IPS-20b (cell line): ENCODE measurements around the gene EYS.

Experiments used
- H3K27ac ChIP-seq: one replicate; pipeline ENCODE4 v1.5.1; 2013; ENCODE audit warnings: low read length
- H3K27me3 ChIP-seq: 2 replicates; pipeline ENCODE4 v1.6.1; 2013; ENCODE audit warnings: mild to moderate bottlenecking, low read length, inconsistent platforms; ENCODE audit not compliant: insufficient read depth
- H3K36me3 ChIP-seq: 2 replicates; pipeline ENCODE4 v1.6.1; 2013; ENCODE audit warnings: low read depth, mild to moderate bottlenecking, inconsistent platforms, low read length, moderate library complexity; ENCODE audit not compliant: insufficient read depth
- H3K4me1 ChIP-seq: 2 replicates; pipeline ENCODE4 v1.6.1; 2013; ENCODE audit warnings: mild to moderate bottlenecking, control low read depth, inconsistent platforms, low read length, moderate library complexity; ENCODE audit not compliant: insufficient read depth
- H3K4me3 ChIP-seq: 2 replicates; pipeline ENCODE4 v1.5.1; 2013; ENCODE audit warnings: mild to moderate bottlenecking, low read length, inconsistent platforms
- H3K9ac ChIP-seq: 2 replicates; pipeline ENCODE4 v1.6.1; 2013; ENCODE audit warnings: low read depth, mild to moderate bottlenecking, inconsistent platforms, low read length, moderate library complexity
- H3K9me3 ChIP-seq: 2 replicates; pipeline ENCODE4 v1.6.1; 2013; ENCODE audit warnings: mild to moderate bottlenecking, low read depth, low read length, inconsistent platforms; ENCODE audit not compliant: insufficient read depth

The EYS gene

DNA sequence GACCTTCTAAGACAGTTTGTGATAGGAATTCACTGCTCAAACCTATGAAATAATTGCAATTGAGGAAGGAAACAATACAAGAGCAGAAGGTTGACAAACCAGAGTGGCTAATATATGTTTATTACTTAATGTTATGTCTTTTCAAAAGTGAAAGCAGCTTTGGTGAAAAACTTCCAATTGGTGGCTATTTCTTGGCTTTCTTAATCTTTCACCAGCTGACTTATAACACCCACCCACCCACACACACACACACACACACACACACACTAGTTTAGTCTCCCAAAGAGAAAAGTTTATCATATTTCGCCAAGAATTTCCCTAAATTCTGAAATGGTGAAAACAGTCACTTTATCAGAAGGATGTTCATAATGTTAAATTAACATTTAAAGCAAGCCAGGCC is 583.5 kb downstream of the EYS start:
- Histone ChIP-seq H3K36me3 (no peaks in the 10 kb centered on the region), H3K4me3 (no peak overlapping the region), H3K27ac (no peak overlapping the region), H3K9ac (no peak overlapping the region), H3K27me3 (no peaks in the 10 kb centered on the region), H3K4me1 (no peaks in the 10 kb centered on the region), H3K9me3 (no peaks in the 10 kb centered on the region)

DNA sequence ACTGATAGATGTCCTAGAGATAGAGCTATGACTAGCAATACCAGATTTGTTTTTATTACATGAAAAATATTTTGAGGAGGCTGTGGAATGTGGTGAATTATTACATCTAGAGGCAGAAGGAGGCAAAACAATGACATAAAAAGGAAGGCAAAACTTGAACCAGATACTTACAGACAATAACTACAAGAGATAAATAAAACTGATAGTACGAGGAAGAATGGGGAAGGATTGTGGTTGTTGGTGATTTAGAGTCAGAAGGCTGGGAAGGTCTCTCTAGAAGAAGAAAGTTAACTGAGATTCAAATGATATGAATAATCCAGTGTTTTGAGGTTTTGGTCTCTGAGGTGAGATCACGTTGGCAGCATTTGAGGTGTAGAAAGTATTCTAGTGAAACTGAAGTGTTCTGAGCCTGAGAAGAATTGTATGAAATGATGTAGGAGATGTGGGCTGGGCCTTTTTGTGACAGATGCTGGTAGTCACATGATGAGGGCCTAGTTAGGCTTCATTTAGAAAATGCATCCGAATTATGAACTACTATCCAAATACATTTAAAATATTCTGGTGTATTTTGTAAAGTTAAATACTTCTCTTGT is 589.1 kb downstream of the EYS start:
- Histone ChIP-seq H3K4me1 (no peaks in the 10 kb centered on the region; the same call in 1 of the 2 replicates), H3K4me3 (no peak overlapping the region), H3K27ac (no peak overlapping the region), H3K27me3 (no peaks in the 10 kb centered on the region), H3K9ac (no peak overlapping the region), H3K36me3 (no peaks in the 10 kb centered on the region), H3K9me3 (no peaks in the 10 kb centered on the region)

DNA sequence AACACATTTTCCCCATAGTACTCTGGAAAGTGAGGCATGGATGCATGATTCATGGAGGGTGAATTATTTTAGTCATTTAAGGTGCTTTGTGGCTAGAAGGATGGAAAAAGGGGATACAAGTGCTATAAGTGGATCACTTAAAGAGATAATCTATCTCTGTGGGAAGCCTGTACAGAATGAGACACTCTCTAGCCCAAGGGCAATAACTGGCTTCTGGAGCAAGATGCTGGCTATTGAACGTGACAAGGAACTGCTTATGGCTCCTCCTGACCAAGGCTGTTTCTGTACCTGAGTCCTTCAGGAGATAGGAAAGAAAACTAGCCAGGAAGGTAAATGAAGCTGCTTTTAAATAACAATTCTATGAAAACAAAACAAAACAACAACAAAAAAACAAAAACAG is 590.7 kb downstream of the EYS start:
- Histone ChIP-seq H3K27ac (no peak overlapping the region), H3K27me3 (no peaks in the 10 kb centered on the region), H3K9me3 (no peaks in the 10 kb centered on the region), H3K36me3 (no peaks in the 10 kb centered on the region), H3K9ac (no peak overlapping the region), H3K4me1 (no peaks in the 10 kb centered on the region; the same call in 1 of the 2 replicates), H3K4me3 (no peak overlapping the region)

DNA sequence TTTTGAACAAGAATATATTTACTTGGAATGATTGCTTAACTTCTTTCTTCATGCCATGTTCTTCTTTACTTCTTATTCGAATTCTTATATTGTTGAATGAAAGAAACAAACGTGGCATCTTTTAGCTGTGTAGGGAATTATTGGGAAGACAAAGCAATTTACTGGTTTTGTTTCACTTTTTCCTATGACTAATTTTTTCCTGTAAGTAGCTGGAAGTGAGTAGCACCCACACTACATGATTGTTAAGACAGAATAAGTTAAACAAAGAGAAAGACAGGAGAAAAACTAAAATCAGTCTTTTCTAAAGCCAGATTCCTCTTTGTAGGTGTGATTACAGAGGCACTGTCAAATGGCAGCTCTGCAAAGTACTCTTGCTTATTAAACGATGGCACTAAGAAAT is 593.4 kb downstream of the EYS start:
- Histone ChIP-seq H3K27me3 (no peaks in the 10 kb centered on the region), H3K9me3 (no peaks in the 10 kb centered on the region), H3K4me1 (no peaks in the 10 kb centered on the region; the same call in 1 of the 2 replicates), H3K4me3 (no peak overlapping the region), H3K36me3 (no peaks in the 10 kb centered on the region), H3K9ac (no peak overlapping the region), H3K27ac (no peak overlapping the region)

DNA sequence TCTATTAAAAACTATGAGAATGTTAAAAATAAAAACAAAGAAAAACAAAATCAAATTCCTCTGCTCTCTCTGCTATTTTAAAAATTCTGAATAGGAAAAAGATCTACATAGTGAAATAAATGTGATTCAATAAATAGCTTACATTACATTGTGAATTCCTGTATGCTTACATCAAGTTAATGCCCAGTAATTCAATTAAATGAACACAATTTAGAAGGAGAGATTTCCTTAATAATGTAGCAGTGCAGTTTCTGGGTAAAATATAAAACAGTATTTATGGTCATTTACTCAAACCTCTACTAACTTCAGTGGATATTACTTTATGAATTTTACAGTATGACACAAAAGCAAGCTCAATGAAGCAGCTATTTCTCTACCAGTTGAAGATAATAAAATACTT is 594.6 kb downstream of the EYS start:
- Histone ChIP-seq H3K36me3 (no peaks in the 10 kb centered on the region), H3K4me1 (no peaks in the 10 kb centered on the region; the same call in 1 of the 2 replicates), H3K27me3 (no peaks in the 10 kb centered on the region), H3K4me3 (no peak overlapping the region), H3K9me3 (no peaks in the 10 kb centered on the region), H3K27ac (no peak overlapping the region), H3K9ac (no peak overlapping the region)

DNA sequence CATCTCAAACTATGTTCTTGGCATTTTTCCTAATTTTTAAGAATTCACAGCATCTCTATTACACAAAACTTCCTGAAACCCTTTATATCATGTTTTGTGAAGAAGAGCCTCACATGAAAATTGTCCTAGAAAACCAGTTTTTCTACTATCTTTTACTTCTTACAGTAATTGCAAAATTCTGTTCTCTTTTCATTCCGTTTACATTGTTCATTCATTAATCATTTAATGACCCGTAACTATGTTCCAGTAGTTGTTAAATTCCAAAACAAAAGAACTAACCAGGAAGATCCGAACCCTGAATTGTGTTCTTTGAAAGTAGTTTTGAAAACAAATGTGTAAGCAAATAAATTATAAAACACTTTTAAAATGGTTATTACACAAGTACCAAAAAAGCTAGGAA is 597.0 kb downstream of the EYS start:
- Histone ChIP-seq H3K27ac (no peak overlapping the region), H3K4me1 (no peaks in the 10 kb centered on the region), H3K4me3 (no peak overlapping the region), H3K9me3 (no peaks in the 10 kb centered on the region), H3K27me3 (no peaks in the 10 kb centered on the region), H3K36me3 (no peaks in the 10 kb centered on the region), H3K9ac (no peak overlapping the region)

DNA sequence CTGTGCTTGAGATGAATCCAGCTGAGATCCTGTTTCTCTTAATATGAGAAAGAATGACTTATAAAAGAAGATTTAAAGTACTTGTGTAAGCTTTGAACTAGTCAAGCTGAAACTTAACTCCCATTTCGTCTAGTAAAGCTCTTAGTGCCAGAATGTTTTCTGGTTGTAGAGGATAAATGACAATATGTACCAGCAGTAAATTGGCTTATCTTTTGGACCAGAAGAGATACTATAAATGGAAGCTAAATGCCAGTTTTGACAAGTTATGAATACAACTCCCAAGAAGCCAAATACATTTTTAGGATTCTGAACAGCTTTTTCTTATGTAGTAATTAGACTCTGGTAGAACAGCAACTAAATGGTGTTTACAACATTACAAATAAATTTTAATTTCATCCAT is 608.7 kb downstream of the EYS start:
- Histone ChIP-seq H3K27me3 (no peaks in the 10 kb centered on the region), H3K4me3 (no peak overlapping the region), H3K9me3 (no peaks in the 10 kb centered on the region), H3K27ac (no peak overlapping the region), H3K9ac (no peak overlapping the region), H3K4me1 (no peaks in the 10 kb centered on the region), H3K36me3 (no peaks in the 10 kb centered on the region)

DNA sequence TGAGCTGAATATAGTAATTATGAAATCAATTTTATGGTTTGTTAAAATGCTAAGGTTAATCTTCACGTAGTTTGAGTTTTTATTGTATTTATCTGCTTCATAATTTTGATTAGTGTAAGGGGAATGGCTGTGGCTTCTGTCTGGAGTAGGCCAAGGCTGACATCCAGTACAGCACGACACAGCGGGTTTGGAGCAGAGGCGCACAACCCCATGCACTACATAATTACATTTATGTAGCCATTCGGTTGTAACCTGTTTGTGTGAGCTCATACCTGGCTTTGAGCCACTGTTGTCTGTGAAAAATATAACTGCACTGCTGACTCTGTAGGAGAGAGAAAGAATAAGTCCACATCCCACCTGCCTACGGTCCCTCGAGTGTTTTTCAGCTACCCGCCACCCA is 615.5 kb downstream of the EYS start:
- Histone ChIP-seq H3K27me3 (no peaks in the 10 kb centered on the region), H3K4me1 (no peaks in the 10 kb centered on the region), H3K27ac (no peak overlapping the region), H3K9me3 (peaks cover 19% of the 10 kb centered on the region), H3K4me3 (no peak overlapping the region), H3K9ac (no peak overlapping the region), H3K36me3 (no peaks in the 10 kb centered on the region)

DNA sequence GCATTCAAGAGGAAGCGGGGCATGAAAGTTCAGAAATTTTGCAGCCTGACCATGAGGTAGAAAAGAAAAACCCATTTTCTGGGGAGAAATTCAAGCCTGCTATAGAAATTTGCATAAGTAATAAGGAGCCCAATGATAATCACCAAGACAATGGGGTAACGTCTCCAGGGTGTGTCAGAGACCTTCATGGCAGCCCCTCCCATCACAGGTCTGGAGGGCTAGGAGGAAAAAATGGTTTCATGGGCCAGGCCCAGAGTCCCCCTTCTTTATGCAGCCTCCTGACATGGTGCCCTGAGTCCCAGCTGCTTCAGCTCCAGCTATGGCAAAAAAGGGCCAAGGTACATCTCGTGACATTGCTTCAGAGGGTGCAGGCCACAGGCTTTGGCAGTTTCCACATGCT is 618.5 kb downstream of the EYS start:
- no peak overlapping the region for H3K27ac ChIP-seq
- H3K27me3 ChIP-seq, result no peaks in the 10 kb centered on the region
- H3K36me3 ChIP-seq, result no peaks in the 10 kb centered on the region
- H3K4me3 ChIP-seq, result no peak overlapping the region
- H3K4me1 ChIP-seq, result no peaks in the 10 kb centered on the region
- no peak overlapping the region for H3K9ac ChIP-seq
- peaks cover 19% of the 10 kb centered on the region for H3K9me3 ChIP-seq

DNA sequence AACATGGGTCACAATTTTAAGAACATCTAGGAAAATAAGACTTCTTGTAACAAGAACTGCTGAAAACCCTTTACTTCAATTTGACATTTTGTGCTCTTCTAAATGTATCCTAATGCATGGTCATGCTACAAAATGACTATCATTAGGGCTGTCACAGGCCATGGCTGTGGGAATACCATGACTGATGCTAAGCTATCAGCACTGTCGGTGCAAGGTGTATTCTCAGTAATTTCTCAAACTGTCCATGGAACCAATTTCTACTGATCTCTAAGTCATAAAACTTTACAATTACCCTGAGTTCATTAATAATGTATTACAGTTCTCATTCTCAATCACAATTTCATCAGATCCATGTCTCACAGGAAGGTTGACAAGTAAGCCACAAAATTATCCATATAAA is 625.3 kb downstream of the EYS start:
- Histone ChIP-seq H3K27ac (no peak overlapping the region), H3K9me3 (no peaks in the 10 kb centered on the region), H3K27me3 (no peaks in the 10 kb centered on the region), H3K9ac (no peak overlapping the region), H3K4me3 (no peak overlapping the region), H3K4me1 (no peaks in the 10 kb centered on the region), H3K36me3 (no peaks in the 10 kb centered on the region)

DNA sequence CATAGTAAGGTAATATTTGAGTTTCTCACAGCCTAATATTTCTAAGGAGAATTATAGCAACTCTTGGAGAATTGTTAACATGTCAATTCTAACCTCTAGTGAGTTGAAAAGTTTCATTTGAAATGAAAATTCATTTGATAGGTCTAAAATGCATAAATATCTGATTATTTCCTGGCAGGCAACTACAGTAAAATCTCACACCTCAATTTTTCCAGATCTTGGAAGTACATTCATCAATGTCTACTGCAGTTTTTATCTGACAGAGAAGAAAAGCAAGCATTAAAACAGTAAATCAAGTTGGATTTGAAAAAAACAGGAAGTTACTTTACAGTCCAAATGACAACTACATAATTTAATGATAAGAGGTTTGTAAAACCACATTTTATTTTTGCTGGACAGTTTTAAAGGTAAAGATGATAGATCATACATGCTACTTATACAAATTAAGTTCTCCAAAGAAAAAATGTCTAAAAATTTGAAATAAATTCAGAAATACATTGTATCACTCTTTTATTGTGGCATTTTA is 631.3 kb downstream of the EYS start:
- Histone ChIP-seq H3K36me3 (no peaks in the 10 kb centered on the region), H3K9ac (no peak overlapping the region), H3K27me3 (no peaks in the 10 kb centered on the region), H3K4me1 (no peaks in the 10 kb centered on the region), H3K4me3 (no peak overlapping the region), H3K27ac (no peak overlapping the region), H3K9me3 (no peaks in the 10 kb centered on the region; the same call in 1 of the 2 replicates)

DNA sequence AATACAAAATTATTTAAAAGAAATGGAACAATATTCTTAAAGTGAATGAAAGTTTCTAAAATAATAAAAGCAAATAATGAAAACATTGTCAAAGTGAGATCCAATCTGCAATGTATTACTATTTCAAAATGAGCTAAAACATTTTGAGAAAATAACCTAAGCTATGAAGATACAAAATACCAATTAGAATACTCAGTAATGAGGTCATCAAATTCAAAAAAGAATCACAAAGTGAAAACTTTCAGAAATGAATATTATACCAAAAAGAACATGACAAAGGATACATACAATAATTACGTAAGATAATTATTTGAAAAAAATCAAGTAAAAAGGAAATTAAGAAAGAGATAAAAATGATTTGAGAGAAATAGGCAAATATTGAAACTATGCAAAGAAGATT is 634.5 kb downstream of the EYS start:
- Histone ChIP-seq H3K36me3 (no peaks in the 10 kb centered on the region), H3K9ac (no peak overlapping the region), H3K27me3 (no peaks in the 10 kb centered on the region), H3K4me3 (no peak overlapping the region), H3K4me1 (no peaks in the 10 kb centered on the region), H3K9me3 (no peaks in the 10 kb centered on the region; the same call in 1 of the 2 replicates), H3K27ac (no peak overlapping the region)
